HEK293T (cell line): ENCODE data around the gene SOX18.

Source experiments
- CTCF ChIA-PET: fragments of 350-600 bp; formaldehyde crosslinking; extraction: SDS; loops from one replicate; lab custom pipeline; 2021; ENCODE audit warnings: antibody characterized with exemption, inconsistent platforms; lab: Yijun Ruan, JAX
- POLR2A ChIA-PET: fragments of 350-600 bp; formaldehyde crosslinking; extraction: SDS; loops from one replicate; lab custom pipeline; 2020; ENCODE audit warnings: antibody characterized with exemption, inconsistent platforms; lab: Yijun Ruan, JAX
- DNase-seq: peaks from one replicate; pipeline ENCODE4 v3.0.0; 2012; ENCODE audit warnings: mixed read lengths; ENCODE audit errors: extremely low spot score
- ARNT ChIP-seq: fragments of 450-650 bp; IDR thresholded peaks from 2 replicates; pipeline ENCODE4 v1.6.1; 2017; ENCODE audit warnings: mild to moderate bottlenecking
- BHLHE40 ChIP-seq: fragments of 450-650 bp; IDR thresholded peaks from 2 replicates; pipeline ENCODE4 v1.6.1; 2016; ENCODE audit warnings: mild to moderate bottlenecking, moderate library complexity, borderline replicate concordance
- CTBP1 ChIP-seq: fragments of 450-650 bp; IDR thresholded peaks from 2 replicates; pipeline ENCODE4 v1.6.1; 2016; ENCODE audit warnings: borderline replicate concordance
- ELF4 ChIP-seq: fragments of 450-650 bp; IDR thresholded peaks from 2 replicates; pipeline ENCODE4 v1.6.1; 2017; ENCODE audit warnings: antibody characterized with exemption
- FOXA1 ChIP-seq: fragments of 450-650 bp; IDR thresholded peaks from 2 replicates; pipeline ENCODE4 v1.6.1; 2016; ENCODE audit warnings: mild to moderate bottlenecking
- FOXK2 ChIP-seq: fragments of 450-650 bp; IDR thresholded peaks from 2 replicates; pipeline ENCODE4 v1.6.1; 2016; ENCODE audit warnings: mild to moderate bottlenecking
- FOXM1 ChIP-seq: fragments of 450-650 bp; IDR thresholded peaks from 2 replicates; pipeline ENCODE4 v1.6.1; 2017; ENCODE audit warnings: mild to moderate bottlenecking, borderline replicate concordance
- HDGF ChIP-seq: fragments of 450-650 bp; IDR thresholded peaks from 2 replicates; pipeline ENCODE4 v1.6.1; 2017; ENCODE audit warnings: antibody characterized with exemption, borderline replicate concordance
- L3MBTL2 ChIP-seq: fragments of 450-650 bp; conservative IDR thresholded peaks from 2 replicates; pipeline ENCODE4 v1.6.1; 2016; ENCODE audit warnings: mild to moderate bottlenecking
- LEF1 ChIP-seq: fragments of 450-650 bp; IDR thresholded peaks from 2 replicates; pipeline ENCODE4 v1.6.1; 2017; ENCODE audit warnings: mild to moderate bottlenecking, borderline replicate concordance
- NFRKB ChIP-seq: fragments of 450-650 bp; IDR thresholded peaks from 2 replicates; pipeline ENCODE4 v1.6.1; 2016; ENCODE audit warnings: mild to moderate bottlenecking, moderate library complexity
- SP1 ChIP-seq: fragments of 450-650 bp; IDR thresholded peaks from 2 replicates; pipeline ENCODE4 v1.6.1; 2017
- SUZ12 ChIP-seq: fragments of 450-650 bp; IDR thresholded peaks from 2 replicates; pipeline ENCODE4 v1.6.1; 2016; ENCODE audit warnings: mild to moderate bottlenecking
- TARDBP ChIP-seq: fragments of 450-650 bp; IDR thresholded peaks from 2 replicates; pipeline ENCODE4 v1.6.1; 2016
- ZNF384 ChIP-seq: fragments of 450-650 bp; IDR thresholded peaks from 2 replicates; pipeline ENCODE4 v1.6.1; 2016
- TF ChIP-seq, protein P1 (sequence below): fragments of 450-650 bp; IDR thresholded peaks from 2 replicates; pipeline ENCODE4 v1.6.1; 2016

The SOX18 gene

DNA sequence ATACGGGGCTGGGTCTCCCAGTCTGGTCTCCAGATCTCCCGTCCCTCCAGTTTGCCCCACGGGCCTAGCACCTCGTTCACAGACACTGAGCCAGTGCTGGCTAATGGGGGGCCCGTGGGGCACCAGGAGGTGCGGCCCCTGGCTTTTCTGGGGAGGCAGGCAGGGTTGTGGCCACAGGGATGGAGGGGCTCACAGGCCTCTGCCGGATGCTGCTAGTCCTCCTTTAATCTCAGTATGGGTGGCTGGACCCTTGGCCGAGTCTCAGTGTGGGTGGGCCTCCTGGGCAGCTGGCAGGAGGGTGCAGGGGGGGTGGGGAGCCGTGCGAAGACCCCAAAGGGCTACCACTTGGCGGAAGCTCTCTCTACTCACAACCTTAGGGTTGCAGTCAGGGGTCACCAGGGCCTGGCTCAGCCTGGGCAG is 1.6 kb upstream of the SOX18 start:
- no peak for DNase-seq
- ChIA-PET CTCF (interaction anchor here (0.9 kb wide), 1 partner anchor 9 kb away, joined by 3 read pairs; no protein-coding TSS in a partner anchor), POLR2A (interaction anchor here (1.3 kb wide), 1 partner anchor 12 kb away, joined by 8 read pairs; the partner anchor contains the start of gene TCEA2)
- TF ChIP-seq SUZ12 (no peak), LEF1 (no peak), BHLHE40 (no peak), ELF4 (no peak), ZNF384 (no peak), TARDBP (no peak), NFRKB (no peak), CTBP1 (no peak), FOXK2 (no peak), FOXA1 (no peak), HDGF (no peak), ARNT (no peak), SP1 (no peak), L3MBTL2 (no peak), FOXM1 (no peak)
- TF ChIP-seq, protein P1, sequence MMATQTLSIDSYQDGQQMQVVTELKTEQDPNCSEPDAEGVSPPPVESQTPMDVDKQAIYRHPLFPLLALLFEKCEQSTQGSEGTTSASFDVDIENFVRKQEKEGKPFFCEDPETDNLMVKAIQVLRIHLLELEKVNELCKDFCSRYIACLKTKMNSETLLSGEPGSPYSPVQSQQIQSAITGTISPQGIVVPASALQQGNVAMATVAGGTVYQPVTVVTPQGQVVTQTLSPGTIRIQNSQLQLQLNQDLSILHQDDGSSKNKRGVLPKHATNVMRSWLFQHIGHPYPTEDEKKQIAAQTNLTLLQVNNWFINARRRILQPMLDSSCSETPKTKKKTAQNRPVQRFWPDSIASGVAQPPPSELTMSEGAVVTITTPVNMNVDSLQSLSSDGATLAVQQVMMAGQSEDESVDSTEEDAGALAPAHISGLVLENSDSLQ = no peak

DNA sequence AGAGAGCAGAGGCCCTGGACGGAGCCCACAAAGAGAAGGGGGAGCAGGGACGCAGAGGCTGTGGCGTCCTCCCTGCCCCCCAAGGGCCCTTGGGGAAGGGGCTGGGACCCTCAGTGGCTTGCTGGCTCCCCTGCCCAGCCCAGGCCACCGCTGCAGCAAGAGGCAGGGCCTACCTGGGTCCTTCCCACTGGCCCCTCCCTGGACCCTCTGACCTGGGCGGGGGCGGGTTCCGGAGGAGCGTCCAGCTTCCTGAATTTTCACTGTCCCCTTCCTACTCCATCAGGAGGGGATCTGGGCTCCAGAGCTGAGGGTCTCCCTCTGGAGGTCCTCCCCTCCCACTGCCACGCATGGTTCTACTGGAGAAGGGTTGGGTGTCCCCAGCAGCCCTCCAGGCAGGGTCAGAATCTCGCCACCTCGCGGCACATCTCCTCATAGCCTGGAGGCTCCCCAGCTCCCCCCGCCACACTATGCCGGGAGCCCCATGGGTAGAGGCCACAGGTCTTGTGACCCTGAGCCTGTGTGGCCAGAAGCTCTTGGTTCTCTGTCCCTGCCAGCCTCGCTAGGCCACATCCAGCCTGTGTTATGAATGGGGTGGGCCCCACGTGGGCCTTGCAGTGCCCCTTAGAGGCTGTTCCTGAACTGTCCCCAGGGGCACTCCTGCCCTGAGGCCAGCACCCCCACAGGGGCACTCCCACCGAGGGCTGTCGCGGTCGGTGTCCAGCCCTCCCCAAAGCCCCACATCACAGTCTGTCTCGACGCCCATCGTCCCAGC is 1.0 kb upstream of the SOX18 start:
- TF ChIP-seq FOXM1 = no peak
- ChIA-PET CTCF (interaction anchor here (0.9 kb wide), 1 partner anchor 10 kb away, joined by 3 read pairs; no protein-coding TSS in a partner anchor), POLR2A (interaction anchor here (1.3 kb wide), 1 partner anchor 12 kb away, joined by 8 read pairs; the partner anchor contains the start of gene TCEA2)
- no peak for DNase-seq

DNA sequence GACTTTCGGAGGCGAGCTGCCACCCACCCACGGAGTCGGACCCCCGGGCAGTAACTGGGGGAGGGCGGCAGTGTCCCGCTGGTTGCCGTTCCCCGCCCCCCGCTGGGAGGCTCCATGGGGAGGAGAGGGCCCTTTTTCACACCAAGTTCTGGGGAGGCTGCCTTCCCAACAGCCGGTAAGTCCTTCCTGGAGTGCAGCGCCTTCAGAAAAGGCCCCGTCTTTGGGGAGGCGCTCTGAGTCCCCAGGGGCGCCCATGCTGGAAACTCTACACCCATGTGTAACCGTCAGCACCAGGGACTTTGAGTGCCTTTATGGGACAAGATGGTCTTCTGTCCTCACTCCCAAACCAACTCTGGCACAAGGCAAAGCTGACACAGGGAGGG is 430 bp upstream of the SOX18 start:
- CTCF ChIA-PET = no interaction called here
- TF ChIP-seq FOXK2 = no peak
- TF ChIP-seq CTBP1 = no peak
- TF ChIP-seq FOXA1 = no peak
- TF ChIP-seq NFRKB = no peak
- TF ChIP-seq ELF4 = no peak
- TF ChIP-seq FOXM1 = no peak
- TF ChIP-seq ARNT = no peak
- TF ChIP-seq, protein P1 = no peak
- TF ChIP-seq TARDBP = no peak
- no peak for TF ChIP-seq SP1
- no peak for TF ChIP-seq ZNF384
- TF ChIP-seq HDGF = no peak
- no peak for TF ChIP-seq L3MBTL2
- no peak for TF ChIP-seq SUZ12
- TF ChIP-seq LEF1 = no peak
- no peak for TF ChIP-seq BHLHE40
- POLR2A ChIA-PET = interaction anchor here (1.3 kb wide), 1 partner anchor 13 kb away, joined by 8 read pairs; the partner anchor contains the start of gene TCEA2

DNA sequence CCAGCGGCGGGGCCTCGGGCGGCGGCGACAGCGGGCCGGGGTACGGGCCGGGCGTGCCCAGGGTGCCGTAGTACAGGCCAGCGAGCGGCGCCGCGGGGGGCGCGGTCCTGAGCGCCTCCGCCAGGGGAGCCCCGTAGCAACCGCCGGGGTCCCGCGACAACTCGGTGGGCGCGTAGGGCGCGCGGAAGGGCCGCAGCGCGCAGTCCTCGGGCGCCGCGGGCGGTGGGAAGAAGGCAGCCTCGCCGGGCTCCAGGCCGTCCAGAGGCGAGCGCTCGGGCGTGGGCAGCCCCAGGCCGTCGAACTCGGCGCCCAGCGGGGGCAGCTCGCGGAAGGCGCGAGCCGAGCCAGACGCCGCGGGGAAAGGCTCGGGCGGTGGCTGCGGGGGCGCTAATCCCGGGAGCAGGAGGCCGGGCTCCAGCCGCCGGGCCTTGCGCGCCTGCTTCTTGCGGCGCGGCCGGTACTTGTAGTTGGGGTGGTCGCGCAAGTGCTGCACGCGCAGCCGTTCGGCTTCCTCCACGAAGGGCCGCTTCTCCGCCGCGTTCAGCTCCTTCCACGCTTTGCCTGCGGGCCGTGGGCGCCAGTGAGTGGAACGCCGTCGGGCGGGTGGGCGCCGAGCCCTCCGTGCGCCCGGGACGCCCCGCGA is 916 bp downstream of the SOX18 start:
- POLR2A ChIA-PET = no interaction called here
- no peak for DNase-seq
- TF ChIP-seq TARDBP (no peak), CTBP1 (no peak)
- CTCF ChIA-PET = no interaction called here

More for the DNA sequence above, 430 bp upstream of the SOX18 start:
- DNase-seq = no peak

DNA sequence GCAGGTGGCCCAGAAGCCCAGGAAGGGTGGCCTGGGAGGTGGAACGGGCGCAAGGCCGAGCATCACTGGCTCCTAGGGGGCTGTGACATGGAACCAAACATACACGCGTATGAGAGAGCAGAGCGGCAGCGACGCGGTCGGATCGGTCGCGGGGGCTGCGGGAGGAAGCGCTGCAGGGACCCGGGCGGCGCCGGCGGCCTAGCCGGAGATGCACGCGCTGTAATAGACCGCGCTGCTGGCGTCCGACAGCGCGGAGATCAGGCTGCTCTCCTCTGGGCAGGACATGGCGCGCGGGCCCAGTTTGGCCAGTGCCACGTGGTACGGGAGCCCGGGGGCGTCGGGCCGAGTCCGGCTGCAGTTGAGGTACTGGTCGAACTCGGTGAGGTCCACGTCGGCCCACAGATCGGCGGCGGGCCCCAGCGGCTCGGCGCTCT is 1.5 kb downstream of the SOX18 start:
- POLR2A ChIA-PET = no interaction called here
- DNase-seq = no peak
- CTCF ChIA-PET = interaction anchor here (1.3 kb wide), 1 partner anchor 10 kb away, joined by 3 read pairs; no protein-coding TSS in a partner anchor
- no peak for TF ChIP-seq FOXK2
- no peak for TF ChIP-seq L3MBTL2
- TF ChIP-seq ZNF384 = no peak
- no peak for TF ChIP-seq HDGF
- no peak for TF ChIP-seq NFRKB
- TF ChIP-seq, protein P1 = no peak
- no peak for TF ChIP-seq TARDBP

DNA sequence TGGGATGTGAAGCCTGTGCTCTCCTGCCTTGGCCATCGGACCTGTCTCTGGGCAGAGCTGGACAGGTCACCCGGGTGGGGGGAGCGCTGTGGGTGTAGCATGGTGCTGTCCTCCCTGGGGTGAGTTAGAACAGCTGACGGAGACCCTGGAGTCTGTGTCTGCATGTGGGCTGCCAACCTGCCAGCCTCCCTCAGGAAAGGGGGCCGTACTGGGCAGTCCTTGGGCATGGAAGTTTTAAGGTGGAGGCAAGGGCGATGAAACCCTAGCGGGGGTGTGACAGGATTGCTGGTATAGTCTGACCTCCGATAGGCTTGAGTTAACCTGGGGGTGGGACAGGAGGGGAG is 2.4 kb downstream of the SOX18 start:
- no peak for DNase-seq
- TF ChIP-seq L3MBTL2 (no peak), HDGF (no peak), CTBP1 (no peak), BHLHE40 (no peak), FOXA1 (no peak), FOXM1 (no peak), SUZ12 (no peak), SP1 (no peak), ARNT (no peak), ELF4 (no peak), FOXK2 (no peak), LEF1 (no peak), ZNF384 (no peak), TARDBP (no peak)
- TF ChIP-seq, protein P1 = no peak
- ChIA-PET POLR2A (no interaction called here), CTCF (interaction anchor here (1.3 kb wide), 1 partner anchor 9 kb away, joined by 3 read pairs; no protein-coding TSS in a partner anchor)
